Kidney (tissue), 14 donors: ENCODE measurements around the gene ARSG. TPM values are rescaled to one million over a fixed set of nuclear protein-coding genes. Genes with fewer than 3 reads are reported as not detected.
A peak's percentile ranks its signal among the peaks of the same experiment; 100 is the strongest.

Experiments used
- DNase-seq, 5 donors: peaks; one replicate each; pipeline ENCODE4 v3.0.0-alpha.2; 2013 to 2020
- FAIRE-seq: peaks from 2 replicates; lab custom pipeline; 2012; peaks lifted over from hg19 to GRCh38; lab: Jason Lieb, UNC
- H3K27ac ChIP-seq, 2 donors: one replicate each; pipeline ENCODE4 v1.7.0; 2013; ENCODE audit warnings: low read depth in 2 of 2, low read length in 2 of 2, inconsistent platforms in 1 of 2
- H3K27me3 ChIP-seq: one replicate; pipeline ENCODE4 v1.7.1; 2013; ENCODE audit warnings: low read length, inconsistent platforms; ENCODE audit not compliant: control insufficient read depth, insufficient read depth
- H3K36me3 ChIP-seq, 3 donors: one replicate each; pipeline versions ENCODE4 v1.7.0 to v1.7.1; 2013; ENCODE audit warnings: low read length in 3 of 3, control low read depth in 1 of 3, inconsistent platforms in 1 of 3; ENCODE audit not compliant: insufficient read depth in 3 of 3, control insufficient read depth in 2 of 3
- H3K4me1 ChIP-seq, 3 donors: one replicate each; pipeline versions ENCODE4 v1.7.0 to v1.7.1; 2013; ENCODE audit warnings: low read length in 3 of 3, inconsistent platforms in 1 of 3, low read depth in 1 of 3; ENCODE audit not compliant: control insufficient read depth in 2 of 3, insufficient read depth in 2 of 3
- H3K4me3 ChIP-seq, 3 donors: one replicate each; pipeline versions ENCODE4 v1.7.0 to v1.8.1; 2013; ENCODE audit warnings: low read length in 3 of 3, control low read depth in 1 of 3, inconsistent platforms in 1 of 3
- H3K9ac ChIP-seq, 3 donors: one replicate each; pipeline versions ENCODE4 v1.7.0 to v1.7.1; 2013; ENCODE audit warnings: low read length in 3 of 3, control low read depth in 1 of 3, inconsistent platforms in 1 of 3
- H3K9me3 ChIP-seq, 3 donors: one replicate each; pipeline versions ENCODE4 v1.7.0 to v1.7.1; 2013; ENCODE audit warnings: low read length in 3 of 3, control low read depth in 1 of 3, inconsistent platforms in 1 of 3; ENCODE audit not compliant: control insufficient read depth in 2 of 3, insufficient read depth in 1 of 3
- CTCF ChIP-seq: IDR thresholded peaks from 3 replicates; pipeline ENCODE4 v1.5.1; 2012; ENCODE audit warnings: mild to moderate bottlenecking, moderate library complexity, borderline replicate concordance; ENCODE audit not compliant: insufficient read depth; ENCODE audit errors: extremely low read depth
- intact Hi-C: fragments of 100-400 bp; cut with DNase I; formaldehyde crosslinking; loops from one replicate; pipeline ENCODE4 v1.11.1; 2022
- polyA plus RNA-seq: library from polyadenylated mRNA; stranded (reverse); fragments of 350-450 nt; fragmentation: Illumina TruSeq; extraction: RNeasy Lipid Tissue Mini Kit (QIAGEN cat#74804); gene quantifications from one replicate; pipeline ENCODE4 v1.2.3, GENCODE V29; 2014; ENCODE audit warnings: low read depth, low replicate concordance; ENCODE audit not compliant: insufficient read depth
- total RNA-seq: library from RNA; stranded (reverse); fragmentation: NEBNext Ultra II Directional; extraction: Animal tissue kit (Norgen Biotek cat#: 25700); gene quantifications from one replicate; pipeline ENCODE4 v1.2.1, GENCODE V29; 2021
- donor health status: control.
- donor health status: control.
- donor health status: control.
- donor health status: control.
- donor health status: control.
- donor health status: DM: yes; HTN: yes; CAD: no.
- donor health status: Normal renal cell carcinoma (clear cell type).

Gene ARSG
- total and polyA plus RNA-seq, 2 donors from 2014 or later: 5.0 to 12.6 TPM

GRCh38 chr17:68457539-68458259 is 166.4 kb downstream of the ARSG start:
- H3K4me3 ChIP-seq: peak overlapping the region; percentile 66 to 80 (median 74)
- no peak for TF ChIP-seq CTCF
- peak overlapping the region; percentile 73 to 85 for H3K27ac ChIP-seq
- H3K9me3 ChIP-seq: no peaks in the 10 kb centered on the region
- H3K27me3 ChIP-seq: no peaks in the 10 kb centered on the region
- H3K36me3 ChIP-seq: no peaks in the 10 kb centered on the region
- peak overlapping the region; percentile 38 to 59 (median 57) for H3K9ac ChIP-seq
- intact Hi-C loops: no loop called here
- peaks cover 0 to 19% (median 13%) of the 10 kb centered on the region in 3 donors for H3K4me1 ChIP-seq
- FAIRE-seq: peak; percentile 46
- peak; percentile 99 to 100 (median 99) for DNase-seq

DNA sequence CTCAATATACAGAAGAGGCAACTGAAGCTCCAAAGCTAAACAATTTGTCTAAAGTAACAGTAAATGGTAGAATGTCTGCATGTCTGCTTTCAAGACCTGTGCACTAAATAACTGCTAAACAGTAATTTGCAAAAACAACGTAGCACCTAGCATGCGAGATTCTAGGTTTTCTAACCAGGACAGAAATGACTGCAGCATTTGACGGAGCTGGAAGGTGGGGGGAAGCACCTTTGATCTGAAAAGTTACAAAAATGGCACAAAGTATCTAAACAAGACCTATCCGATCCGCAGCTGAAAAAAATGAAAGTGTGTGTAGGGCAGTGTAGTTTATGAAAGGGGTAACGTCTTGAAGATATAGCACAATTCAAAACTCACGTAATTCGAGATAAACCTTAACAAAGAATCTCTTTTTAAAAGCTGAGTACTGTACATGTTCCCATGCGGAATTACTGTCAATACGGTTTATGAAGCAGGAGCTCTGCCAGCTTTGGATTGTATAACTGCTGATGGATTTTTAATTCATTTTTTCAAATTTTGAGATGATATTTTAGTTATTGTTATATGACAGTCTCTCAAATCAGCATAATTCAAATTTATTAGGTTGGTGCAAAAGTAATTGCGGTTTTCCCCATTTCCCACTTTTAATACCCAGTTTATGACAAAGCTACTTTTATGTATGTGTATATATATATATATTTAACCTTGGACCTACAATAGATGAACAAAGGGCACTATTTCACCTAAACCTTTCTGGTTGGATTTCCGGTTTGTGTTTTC is 167.2 kb downstream of the ARSG start:
- FAIRE-seq (no peak), DNase-seq (no peak)
- Histone ChIP-seq H3K4me1 (peaks cover 0 to 15% (median 14%) of the 10 kb centered on the region in 3 donors), H3K9ac (peak overlapping the region; percentile 38 to 59 (median 57)), H3K9me3 (no peaks in the 10 kb centered on the region), H3K4me3 (peak overlapping the region; percentile 66 to 80 (median 74)), H3K27ac (peak overlapping the region; percentile 73 to 85), H3K27me3 (no peaks in the 10 kb centered on the region), H3K36me3 (no peaks in the 10 kb centered on the region)
- TF ChIP-seq CTCF: no peak
- intact Hi-C loops: no loop called here

DNA sequence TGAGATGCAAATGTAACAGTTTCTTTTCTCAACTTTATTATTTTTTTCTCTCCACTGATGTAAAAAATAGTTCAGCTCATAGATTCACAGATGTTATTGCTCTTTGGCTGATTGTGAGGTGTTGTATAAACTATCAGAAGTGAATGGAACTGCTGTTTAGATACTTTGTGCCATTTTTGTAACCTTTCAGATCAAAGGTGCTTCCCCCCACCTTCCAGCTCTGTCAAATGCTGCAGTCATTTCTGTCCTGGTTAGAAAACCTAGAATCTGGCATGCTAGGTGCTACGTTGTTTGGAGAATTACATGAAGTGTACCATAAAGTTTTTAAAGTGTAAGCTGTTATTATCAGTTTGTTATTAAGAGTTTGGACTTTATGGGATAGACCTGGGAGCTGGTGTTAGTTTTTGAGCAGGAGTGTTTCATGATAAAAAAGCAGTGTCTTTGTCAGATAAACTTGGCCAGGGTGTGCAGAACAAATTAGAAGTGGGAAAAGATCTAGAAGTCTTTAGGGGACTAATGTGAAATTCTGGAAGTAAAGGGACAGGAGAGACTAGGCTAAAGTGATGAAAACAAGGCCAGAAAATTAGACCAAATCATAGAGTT is 167.8 kb downstream of the ARSG start:
- no peak for FAIRE-seq
- Histone ChIP-seq H3K36me3 (no peaks in the 10 kb centered on the region), H3K27me3 (no peaks in the 10 kb centered on the region), H3K9me3 (no peaks in the 10 kb centered on the region), H3K27ac (no peak overlapping the region), H3K4me1 (peaks cover 0 to 15% (median 14%) of the 10 kb centered on the region in 3 donors), H3K9ac (no peak overlapping the region), H3K4me3 (no peak overlapping the region)
- intact Hi-C loops: no loop called here
- no peak for DNase-seq
- TF ChIP-seq CTCF: no peak
